Adrenal gland (tissue), 5 donors: ENCODE results near the gene TOM1L1.

Experiments used
- CTCF ChIP-seq, 6 experiments: fragments of 450-650 bp in 4 of 6; fragments of 200-600 bp in 2 of 6; sonication (generic) in 1 of 6; IDR thresholded peaks; 1 replicate in 5 of 6; 2 replicates in 1 of 6; pipeline versions ENCODE4 v1.5.1 to v1.8.0; 2016 to 2021; ENCODE audit warnings: antibody characterized with exemption in 6 of 6, mild to moderate bottlenecking in 2 of 6, moderate library complexity in 1 of 6
- POLR2A ChIP-seq, 2 donors: fragments of 450-650 bp; IDR thresholded peaks; one replicate each; pipeline ENCODE4 v1.6.1; 2017; ENCODE audit warnings: antibody characterized with exemption in 2 of 2, mild to moderate bottlenecking in 2 of 2, moderate library complexity in 1 of 2
- donor health status: DM: no; HTN: no; CAD: no.

GRCh38 chr17:54979657-54980056 lies 79.0 kb downstream of the TOM1L1 start:
- TF ChIP-seq CTCF (IDR thresholded peaks at IDR 0.05) (no peak), POLR2A (IDR thresholded peaks at IDR 0.05) (no peak)
